Peyer's patch (tissue), 4 donors: ENCODE results near the gene NFAM1. TPM values are rescaled to one million over a fixed set of nuclear protein-coding genes. Genes with fewer than 3 reads are reported as not detected.

Experiments used
- DNase-seq, 3 donors: peaks; one replicate each; pipeline ENCODE4 v3.0.0-alpha.2; 2017 to 2019
- H3K27ac ChIP-seq, 4 donors: fragments of 200-600 bp; sonication (generic); one replicate each; pipeline ENCODE4 v1.5.1; 2016 to 2019
- H3K27me3 ChIP-seq, 2 donors: fragments of 200-600 bp; sonication (generic); one replicate each; pipeline ENCODE4 v1.5.1; 2019
- H3K36me3 ChIP-seq, 3 donors: fragments of 200-600 bp; sonication (generic); one replicate each; pipeline ENCODE4 v1.5.1; 2016 to 2019
- H3K4me1 ChIP-seq, 4 donors: fragments of 200-600 bp; sonication (generic); one replicate each; pipeline ENCODE4 v1.5.1; 2016 to 2019
- H3K4me3 ChIP-seq, 4 donors: fragments of 200-600 bp; sonication (generic); 1 replicate in 3 of 4; 2 replicates in 1 of 4; pipeline ENCODE4 v1.5.1; 2016 to 2019; ENCODE audit warnings: mild to moderate bottlenecking in 1 of 4
- H3K9me3 ChIP-seq, 4 donors: fragments of 200-600 bp; sonication (generic); one replicate each; pipeline ENCODE4 v1.5.1; 2016 to 2019; ENCODE audit warnings: mild to moderate bottlenecking in 1 of 4
- CTCF ChIP-seq, 6 experiments: fragments of 450-650 bp in 4 of 6; fragments of 200-600 bp in 2 of 6; sonication (generic) in 1 of 6; IDR thresholded peaks; one replicate each; pipeline ENCODE4 v1.5.1; 2017 to 2019; ENCODE audit warnings: antibody characterized with exemption in 6 of 6, mild to moderate bottlenecking in 3 of 6, moderate library complexity in 1 of 6
- POLR2A ChIP-seq, 2 donors: fragments of 450-650 bp; IDR thresholded peaks; one replicate each; pipeline ENCODE4 v1.5.1; 2017; ENCODE audit warnings: antibody characterized with exemption in 2 of 2, mild to moderate bottlenecking in 2 of 2, moderate library complexity in 2 of 2
- total RNA-seq, 4 donors: library from RNA; depleted of rRNA; stranded (reverse); fragments of >200 nt; gene quantifications; one replicate each; pipeline ENCODE4 v1.1.0, GENCODE V29; 2016

The NFAM1 gene
- total RNA-seq, 4 donors from 2014 or later, result 0.35 to 2.4 (median 1.0) TPM

GRCh38 chr22:42400811-42401534 is 31.2 kb downstream of the NFAM1 start:
- Histone ChIP-seq H3K27ac (no peak overlapping the region), H3K9me3 (no peaks in the 10 kb centered on the region), H3K4me1 (peaks cover 0 to 14% (median 4%) of the 10 kb centered on the region in 4 donors), H3K36me3 (no peaks in the 10 kb centered on the region), H3K27me3 (no peaks in the 10 kb centered on the region), H3K4me3 (no peak overlapping the region)
- DNase-seq, result no peak
- TF ChIP-seq POLR2A (IDR thresholded peaks at IDR 0.05) (no peak), CTCF (IDR thresholded peaks at IDR 0.05) (no peak)

- Histone ChIP-seq H3K4me3 (no peak overlapping the region), H3K4me1 (peaks cover 0 to 14% (median 4%) of the 10 kb centered on the region in 4 donors), H3K9me3 (no peaks in the 10 kb centered on the region), H3K36me3 (no peaks in the 10 kb centered on the region), H3K27ac (peak overlapping the region in 1 of 4 donors; percentile 49), H3K27me3 (no peaks in the 10 kb centered on the region)
- peak in 2 of 3 donors; percentile 75 to 82 for DNase-seq
- TF ChIP-seq POLR2A (IDR thresholded peaks at IDR 0.05) (no peak), CTCF (IDR thresholded peaks at IDR 0.05) (no peak)
Measured at GRCh38 chr22:42399315-42400271, 32.6 kb downstream of the NFAM1 start.

- H3K4me1 ChIP-seq, result peaks cover 0 to 14% (median 4%) of the 10 kb centered on the region in 4 donors
- H3K36me3 ChIP-seq, result no peaks in the 10 kb centered on the region
- H3K9me3 ChIP-seq, result no peaks in the 10 kb centered on the region
- TF ChIP-seq CTCF (IDR thresholded peaks at IDR 0.05), result no peak
- TF ChIP-seq POLR2A (IDR thresholded peaks at IDR 0.05), result no peak
- H3K4me3 ChIP-seq, result peak overlapping the region in 2 of 4 donors; percentile 5 to 39
- peak in 2 of 3 donors; percentile 78 to 84 for DNase-seq
- no peaks in the 10 kb centered on the region for H3K27me3 ChIP-seq
- H3K27ac ChIP-seq, result peak overlapping the region in 3 of 4 donors; percentile 17 to 91 (median 80)
Measured at GRCh38 chr22:42397332-42398249, 34.6 kb downstream of the NFAM1 start.

GRCh38 chr22:42396621-42397331 is 35.4 kb downstream of the NFAM1 start:
- peak in 2 of 6 experiments; percentile 44 to 45 for TF ChIP-seq CTCF (IDR thresholded peaks at IDR 0.05)
- no peak for TF ChIP-seq POLR2A (IDR thresholded peaks at IDR 0.05)

More at GRCh38 chr22:42396621-42397331, 35.4 kb downstream of the NFAM1 start:
- Histone ChIP-seq H3K27ac (peak overlapping the region; percentile 17 to 91 (median 56)), H3K27me3 (no peaks in the 10 kb centered on the region), H3K4me1 (peaks cover 0 to 14% (median 4%) of the 10 kb centered on the region in 4 donors), H3K9me3 (no peaks in the 10 kb centered on the region), H3K4me3 (peak overlapping the region in 2 of 4 donors; percentile 16 to 39), H3K36me3 (no peaks in the 10 kb centered on the region)
- peak in 2 of 3 donors; percentile 79 for DNase-seq
